ENCODE data around the gene SPOCK1.

Gene SPOCK1

DNA sequence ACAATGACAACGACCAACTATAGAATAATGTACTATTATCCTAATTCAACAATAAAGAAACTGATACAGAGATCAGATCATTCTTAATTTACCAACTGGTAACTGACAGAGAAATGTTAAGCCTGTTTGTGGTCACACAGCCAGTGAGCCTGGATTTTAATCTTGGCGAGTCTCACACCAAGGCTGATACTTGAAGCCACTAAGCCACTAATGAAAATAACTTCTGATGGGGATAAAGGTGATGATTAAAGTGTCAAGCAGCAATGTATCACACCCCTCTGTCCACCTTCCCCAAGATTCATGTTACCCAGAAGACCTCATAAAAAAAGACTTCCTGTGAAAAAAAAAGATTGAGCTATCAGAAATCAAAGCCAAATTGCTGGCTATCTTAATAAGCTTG is 350.5 kb downstream of the SPOCK1 start:
- DNase-seq (ENCODE audit: low read depth in 2 of 2), result no peak

GRCh38 chr5:137148159-137148558 is 351.0 kb downstream of the SPOCK1 start:
- DNase-seq (ENCODE audit: low read depth in 2 of 2), result no peak
- no peak overlapping the region for H3K4me3 ChIP-seq (replicated peaks in 1 of 2; ENCODE audit: low read depth in 2 of 2, low read length in 2 of 2)
- TF ChIP-seq, protein P1, sequence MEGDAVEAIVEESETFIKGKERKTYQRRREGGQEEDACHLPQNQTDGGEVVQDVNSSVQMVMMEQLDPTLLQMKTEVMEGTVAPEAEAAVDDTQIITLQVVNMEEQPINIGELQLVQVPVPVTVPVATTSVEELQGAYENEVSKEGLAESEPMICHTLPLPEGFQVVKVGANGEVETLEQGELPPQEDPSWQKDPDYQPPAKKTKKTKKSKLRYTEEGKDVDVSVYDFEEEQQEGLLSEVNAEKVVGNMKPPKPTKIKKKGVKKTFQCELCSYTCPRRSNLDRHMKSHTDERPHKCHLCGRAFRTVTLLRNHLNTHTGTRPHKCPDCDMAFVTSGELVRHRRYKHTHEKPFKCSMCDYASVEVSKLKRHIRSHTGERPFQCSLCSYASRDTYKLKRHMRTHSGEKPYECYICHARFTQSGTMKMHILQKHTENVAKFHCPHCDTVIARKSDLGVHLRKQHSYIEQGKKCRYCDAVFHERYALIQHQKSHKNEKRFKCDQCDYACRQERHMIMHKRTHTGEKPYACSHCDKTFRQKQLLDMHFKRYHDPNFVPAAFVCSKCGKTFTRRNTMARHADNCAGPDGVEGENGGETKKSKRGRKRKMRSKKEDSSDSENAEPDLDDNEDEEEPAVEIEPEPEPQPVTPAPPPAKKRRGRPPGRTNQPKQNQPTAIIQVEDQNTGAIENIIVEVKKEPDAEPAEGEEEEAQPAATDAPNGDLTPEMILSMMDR (IDR thresholded peaks at IDR 0.05; ENCODE audit: low read depth, low read length), result no peak

More for the DNA sequence above, 350.5 kb downstream of the SPOCK1 start:
- H3K4me3 ChIP-seq (replicated peaks in 1 of 2; ENCODE audit: low read depth in 2 of 2, low read length in 2 of 2), result no peak overlapping the region
- TF ChIP-seq, protein P1 (IDR thresholded peaks at IDR 0.05; ENCODE audit: low read depth, low read length), result no peak

- TF ChIP-seq, protein P1 (IDR thresholded peaks at IDR 0.05; ENCODE audit: low read depth, low read length), result no peak
Observed at GRCh38 chr5:137147346-137147745, 351.8 kb downstream of the SPOCK1 start.

GRCh38 chr5:137146402-137146890 is 352.7 kb downstream of the SPOCK1 start:
- H3K4me3 ChIP-seq (replicated peaks in 1 of 2; ENCODE audit: low read depth in 2 of 2, low read length in 2 of 2), result peak overlapping the region in 1 of 2 donors; percentile 15
- peak; percentile 95 to 99 for DNase-seq (ENCODE audit: low read depth in 2 of 2)

More at GRCh38 chr5:137147346-137147745, 351.8 kb downstream of the SPOCK1 start:
- no peak for DNase-seq (ENCODE audit: low read depth in 2 of 2)
- no peak overlapping the region for H3K4me3 ChIP-seq (replicated peaks in 1 of 2; ENCODE audit: low read depth in 2 of 2, low read length in 2 of 2)

GRCh38 chr5:137145721-137146120 is 353.4 kb downstream of the SPOCK1 start:
- TF ChIP-seq, protein P1 (IDR thresholded peaks at IDR 0.05; ENCODE audit: low read depth, low read length), result no peak
- peak in 1 of 2 donors; percentile 16 for DNase-seq (ENCODE audit: low read depth in 2 of 2)
- no peak overlapping the region for H3K4me3 ChIP-seq (replicated peaks in 1 of 2; ENCODE audit: low read depth in 2 of 2, low read length in 2 of 2)

More at GRCh38 chr5:137146402-137146890, 352.7 kb downstream of the SPOCK1 start:
- TF ChIP-seq, protein P1 (IDR thresholded peaks at IDR 0.05; ENCODE audit: low read depth, low read length), result no peak

DNA sequence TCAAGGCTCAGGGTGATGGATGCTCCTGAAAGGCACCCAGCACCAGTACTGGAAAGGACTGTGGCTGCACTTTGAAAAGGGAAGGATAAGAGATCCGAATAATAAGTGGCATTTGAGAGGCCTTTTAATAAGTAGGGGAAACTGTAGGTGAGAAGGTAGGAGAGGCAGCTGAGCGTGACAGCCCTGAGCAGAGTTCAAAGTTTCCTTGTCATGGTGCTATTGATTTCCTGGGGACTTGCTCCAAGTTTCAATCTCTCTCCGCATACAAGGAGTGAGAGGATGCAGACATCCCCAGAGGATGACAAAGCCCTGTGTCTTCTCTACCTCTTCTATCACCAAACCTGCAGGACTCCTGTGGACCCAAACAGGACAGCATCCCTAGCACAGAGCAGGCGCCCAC is 354.5 kb downstream of the SPOCK1 start:
- TF ChIP-seq, protein P1 (IDR thresholded peaks at IDR 0.05; ENCODE audit: low read depth, low read length), result no peak

More for the DNA sequence above, 354.5 kb downstream of the SPOCK1 start:
- no peak for DNase-seq (ENCODE audit: low read depth in 2 of 2)
- no peak overlapping the region for H3K4me3 ChIP-seq (replicated peaks in 1 of 2; ENCODE audit: low read depth in 2 of 2, low read length in 2 of 2)

Data from cardiac fibroblast (primary cell).